DMS53 treated with DMSO at 0.1 percent for 48 hours (cell line): ENCODE results near the gene TUBG1.
"Not testable (repeated sequence)": the region's sequence is repeated elsewhere in the genome, so short reads cannot be mapped to it uniquely, and the experiment has no call there.

Experiments used
- DNase-seq: peaks from one replicate; lab custom pipeline; 2025; ENCODE audit not compliant: unreplicated experiment; lab: John Stamatoyannopoulos, UW

The TUBG1 gene

DNA sequence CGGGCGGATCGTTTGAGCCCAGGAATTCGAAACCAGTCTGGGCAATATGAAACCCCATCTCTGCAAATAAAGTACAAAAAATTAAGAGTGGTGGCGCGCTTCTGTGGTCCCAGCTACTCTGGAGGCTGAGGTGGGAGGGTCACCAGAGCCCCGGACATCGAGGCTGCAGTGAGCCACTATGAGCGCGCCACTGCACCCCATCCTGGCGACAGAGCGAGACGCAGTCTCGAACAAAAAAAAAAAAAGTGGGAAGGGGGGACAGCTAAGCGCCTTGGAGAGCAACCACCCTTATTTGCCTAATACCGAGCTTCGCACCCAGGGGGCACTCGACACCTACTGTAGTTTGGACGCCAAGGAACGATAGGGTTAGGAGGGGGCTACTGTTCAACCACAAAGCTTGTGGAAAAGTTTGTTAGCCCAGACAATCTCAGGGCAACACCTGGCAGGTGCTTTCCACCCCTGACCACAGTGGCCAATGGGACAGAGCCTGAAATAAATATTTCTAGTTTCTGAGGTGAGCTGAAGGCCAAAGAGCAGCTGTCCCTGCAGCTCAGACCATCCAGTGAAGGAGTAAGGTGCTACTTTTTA, 31.1 kb upstream of the TUBG1 start:
- peak; percentile 59 for DNase-seq

DNA sequence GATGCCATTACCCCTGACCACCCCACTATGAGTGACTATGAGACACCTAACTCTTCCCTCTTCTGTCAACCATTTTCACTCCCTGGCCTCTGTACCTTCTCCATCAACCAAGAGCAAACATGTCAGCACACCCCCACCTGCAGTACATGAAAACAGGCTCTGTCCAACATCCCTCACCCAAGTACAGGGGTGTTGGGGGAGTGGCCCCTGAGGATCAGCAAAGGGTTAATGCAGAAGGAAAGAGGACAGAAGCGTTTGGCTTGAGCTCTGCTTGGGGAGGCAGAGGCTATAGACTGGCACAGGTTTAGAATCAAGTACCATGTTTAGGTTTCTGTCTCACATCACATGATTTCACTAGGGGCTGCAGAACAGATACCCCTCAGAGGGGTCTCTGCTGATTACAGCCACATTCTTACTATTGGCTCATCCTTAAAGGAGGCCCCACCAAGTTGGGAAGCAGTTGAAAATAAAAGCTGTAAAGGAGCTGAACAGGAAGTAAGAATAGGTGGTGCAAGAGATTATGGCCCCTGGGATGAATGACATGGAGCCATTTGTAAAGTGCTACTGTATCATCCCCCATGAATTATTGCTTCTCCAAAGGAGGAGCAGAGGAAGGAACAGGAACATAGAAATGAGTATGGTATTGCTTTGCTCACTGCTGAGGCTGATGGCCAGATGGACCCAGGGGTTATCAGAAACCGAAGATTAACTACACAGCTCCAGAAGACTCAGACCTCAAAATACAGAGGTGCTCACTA, 29.5 kb upstream of the TUBG1 start:
- no peak for DNase-seq

- DNase-seq, result no peak
These were observed 27.7 kb upstream of the TUBG1 start for GRCh38 chr17:42581744-42582270.

DNA sequence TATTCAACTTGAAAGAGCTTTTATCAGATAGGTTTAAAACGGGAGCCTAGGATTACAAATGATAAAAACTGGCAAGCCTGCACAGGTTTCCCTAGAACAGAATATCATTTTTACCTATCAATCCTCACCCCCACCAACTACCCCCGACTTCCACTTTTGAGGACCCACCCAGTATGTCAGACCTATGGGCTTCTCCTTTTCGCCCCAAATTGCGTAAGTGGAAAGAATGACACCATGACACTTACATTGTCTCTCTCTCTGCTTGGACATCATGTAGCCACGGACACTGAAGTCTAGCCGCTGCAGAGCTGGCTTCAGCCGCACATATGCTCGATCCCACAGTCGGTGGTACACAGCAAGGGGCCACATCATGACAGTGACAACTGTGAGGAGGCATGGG, 24.6 kb upstream of the TUBG1 start:
- no peak for DNase-seq

DNA sequence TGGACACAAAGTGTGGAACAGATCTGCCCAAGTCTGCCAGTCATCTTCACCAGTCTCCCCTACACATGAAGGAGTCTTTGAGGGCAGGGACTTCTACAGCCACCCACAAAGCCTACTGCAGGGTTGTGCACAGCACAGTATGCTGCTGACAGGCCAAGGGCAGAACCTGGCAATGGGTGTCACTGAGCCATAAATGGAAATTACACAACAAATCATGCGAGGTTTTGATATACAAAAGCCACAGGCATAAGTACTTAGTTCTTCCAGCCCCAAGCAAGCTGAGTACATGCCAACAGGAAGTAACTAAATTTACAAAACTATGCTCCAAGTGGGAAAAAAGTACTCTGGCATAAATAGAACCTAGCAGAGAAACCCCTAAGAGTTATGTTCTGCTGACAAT, 24.1 kb upstream of the TUBG1 start:
- no peak for DNase-seq

DNA sequence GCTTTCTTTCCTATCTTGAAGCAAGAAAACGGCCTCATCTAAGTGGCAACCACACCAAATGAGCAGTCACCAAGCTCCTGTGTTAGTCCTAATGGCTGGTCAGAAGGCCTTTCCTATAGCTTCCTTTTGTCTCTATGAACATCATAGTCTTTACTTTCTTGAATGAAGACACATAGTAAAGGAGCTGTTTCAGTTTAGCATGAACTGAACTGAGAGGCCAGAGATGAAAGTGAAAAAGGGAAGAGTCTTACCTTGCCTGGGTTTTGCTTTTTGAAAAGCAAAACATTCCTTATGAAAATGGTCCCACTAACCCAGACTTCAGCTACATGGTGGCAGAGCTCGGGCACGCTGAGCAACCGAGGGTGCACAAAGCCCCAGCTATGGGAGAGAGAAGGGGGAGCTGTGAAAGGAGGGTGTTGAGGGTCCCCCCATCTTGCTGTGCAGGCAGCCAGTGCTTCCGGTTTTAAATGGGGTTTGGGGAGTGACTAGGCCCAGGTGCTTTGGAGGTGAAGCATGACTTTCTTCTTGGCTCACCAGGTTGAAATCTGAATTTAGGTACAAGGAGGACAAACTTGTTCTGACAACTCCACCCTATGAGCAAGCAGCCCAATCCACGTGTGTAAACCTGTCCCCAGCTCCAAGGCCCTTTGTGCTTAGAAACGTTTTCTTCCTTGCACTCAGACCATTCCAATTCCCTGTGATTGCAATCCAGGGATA, 22.8 kb upstream of the TUBG1 start:
- DNase-seq, result no peak

- no peak for DNase-seq
These were observed 18.6 kb upstream of the TUBG1 start for GRCh38 chr17:42590886-42591285.

GRCh38 chr17:42591411-42591810, 18.1 kb upstream of the TUBG1 start:
- no peak for DNase-seq

DNA sequence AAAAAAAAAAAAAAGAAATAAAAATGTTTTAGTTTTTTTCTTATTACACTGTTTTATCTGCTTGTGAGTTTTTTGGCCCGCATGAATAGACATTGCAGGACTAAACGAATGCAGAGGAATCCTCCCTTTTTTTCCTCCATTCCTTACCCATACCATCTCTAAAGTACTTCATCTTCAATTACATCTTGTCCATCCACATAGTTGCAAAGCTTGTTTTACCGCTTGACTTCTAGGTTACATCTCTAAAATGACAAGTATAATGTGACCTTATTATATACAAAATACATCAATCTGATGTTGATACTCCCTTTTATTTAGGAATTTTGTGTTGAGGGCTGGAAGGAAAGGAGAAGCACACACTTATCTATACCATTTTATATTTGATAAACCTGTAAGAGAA, 13.1 kb upstream of the TUBG1 start:
- no peak for DNase-seq

GRCh38 chr17:42598905-42599304, 10.6 kb upstream of the TUBG1 start:
- DNase-seq, result no peak

GRCh38 chr17:42603318-42603717, 6.2 kb upstream of the TUBG1 start:
- no peak for DNase-seq

DNA sequence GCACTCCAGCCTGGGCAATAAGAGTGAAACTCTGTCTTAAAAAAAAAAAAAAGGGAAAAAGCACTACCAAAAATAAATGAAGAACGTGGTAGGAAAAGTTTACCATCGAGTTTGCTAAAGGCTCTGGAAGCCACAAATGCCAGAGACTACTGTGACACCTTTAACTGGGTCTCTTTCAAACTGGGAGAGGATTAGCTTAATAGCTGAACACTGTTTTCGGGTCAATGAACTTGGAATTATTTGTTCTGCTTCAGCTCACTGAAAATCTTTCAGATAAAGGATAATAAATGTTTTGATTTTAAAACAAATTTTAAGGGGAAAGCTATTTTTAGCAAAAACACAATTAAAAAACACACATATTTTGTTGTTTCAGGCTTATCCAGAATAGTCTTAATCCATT, 1.7 kb upstream of the TUBG1 start:
- no peak for DNase-seq

GRCh38 chr17:42608305-42609181, 940 bp upstream of the TUBG1 start:
- no peak for DNase-seq

GRCh38 chr17:42609814-42610801, 625 bp downstream of the TUBG1 start:
- DNase-seq, result peak; percentile 40

DNA sequence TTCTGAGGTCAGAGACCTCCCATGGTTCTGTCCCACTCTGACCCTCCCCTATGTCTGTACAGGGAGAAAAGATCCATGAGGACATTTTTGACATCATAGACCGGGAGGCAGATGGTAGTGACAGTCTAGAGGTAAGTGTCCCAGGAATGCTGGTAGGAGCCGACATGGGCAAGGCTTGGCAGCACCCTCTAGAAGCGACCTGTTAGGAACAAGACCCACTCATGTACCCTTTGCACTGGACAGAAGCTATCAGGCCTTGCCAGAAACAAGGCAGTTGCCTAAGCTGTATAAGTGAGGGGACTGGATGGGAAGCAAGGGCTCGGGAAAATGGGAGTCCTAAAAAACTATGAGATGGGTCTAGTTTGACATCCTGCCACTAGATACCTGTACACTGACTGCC, 2.5 kb downstream of the TUBG1 start:
- DNase-seq, result no peak

- no peak for DNase-seq
These were observed 4.3 kb downstream of the TUBG1 start for GRCh38 chr17:42613699-42614295.

GRCh38 chr17:42617956-42618431, 8.5 kb downstream of the TUBG1 start:
- DNase-seq, result no peak

GRCh38 chr17:42618442-42619150, 9.1 kb downstream of the TUBG1 start:
- DNase-seq, result peak; percentile 71

GRCh38 chr17:42621987-42622386, 12.5 kb downstream of the TUBG1 start:
- not testable (repeated sequence) for DNase-seq
